ENCODE measurements around the gene CTBP2. TPM values are rescaled to one million over a fixed set of nuclear protein-coding genes. Genes with fewer than 3 reads are reported as not detected.

The CTBP2 gene
- total and polyA plus RNA-seq, 2 of the 13 experiments (the other 11 are each of a cell fraction or from before 2014, with no cell fraction given), result 0.08 TPM; not detected in 1

DNA sequence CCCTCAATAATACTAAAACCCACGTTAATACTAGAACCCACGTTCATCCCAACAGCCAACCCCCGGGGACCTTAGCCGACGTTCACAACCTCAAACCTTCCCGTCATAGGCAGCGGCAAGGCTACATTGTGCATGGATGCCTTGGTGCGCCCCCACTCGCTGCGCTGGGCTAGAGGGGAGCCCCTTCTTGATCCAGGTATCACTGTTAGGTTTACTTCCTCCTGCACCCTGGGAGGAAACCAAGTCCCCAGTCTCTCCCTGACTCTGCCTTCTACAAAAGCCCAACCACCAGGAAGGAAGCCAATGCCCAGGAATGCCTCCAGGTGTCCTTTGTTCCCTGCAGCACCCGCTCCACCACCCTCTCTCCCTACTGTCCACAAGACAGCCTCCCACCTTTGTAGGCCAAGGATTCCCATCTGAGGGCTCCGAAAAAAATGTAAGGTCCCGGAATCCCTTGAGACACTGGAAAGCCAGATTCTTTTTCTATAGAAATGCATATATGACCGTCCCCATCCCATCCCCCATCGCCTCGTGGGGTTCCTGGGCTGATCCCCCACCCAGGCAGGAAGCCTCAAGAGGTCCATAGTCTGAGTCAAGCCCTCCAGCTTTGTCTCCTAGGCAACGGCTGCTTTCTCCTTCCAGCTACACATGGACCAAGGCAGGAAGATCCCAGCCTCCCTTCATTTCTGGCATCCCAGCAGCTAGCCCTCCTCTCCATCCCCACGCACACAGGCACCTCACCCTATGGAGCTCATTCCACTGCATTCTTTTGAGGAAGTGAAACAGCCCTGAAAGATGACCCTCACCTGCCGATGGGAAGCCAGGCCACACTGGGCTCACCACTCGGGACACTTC is 25.2 kb downstream of the CTBP2 start (continued):
- TF ChIP-seq, protein P1, sequence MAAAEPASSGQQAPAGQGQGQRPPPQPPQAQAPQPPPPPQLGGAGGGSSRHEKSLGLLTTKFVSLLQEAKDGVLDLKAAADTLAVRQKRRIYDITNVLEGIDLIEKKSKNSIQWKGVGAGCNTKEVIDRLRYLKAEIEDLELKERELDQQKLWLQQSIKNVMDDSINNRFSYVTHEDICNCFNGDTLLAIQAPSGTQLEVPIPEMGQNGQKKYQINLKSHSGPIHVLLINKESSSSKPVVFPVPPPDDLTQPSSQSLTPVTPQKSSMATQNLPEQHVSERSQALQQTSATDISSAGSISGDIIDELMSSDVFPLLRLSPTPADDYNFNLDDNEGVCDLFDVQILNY (CRISPR knock-in tag; conservative IDR thresholded peaks at IDR 0.05), result no peak

DNA sequence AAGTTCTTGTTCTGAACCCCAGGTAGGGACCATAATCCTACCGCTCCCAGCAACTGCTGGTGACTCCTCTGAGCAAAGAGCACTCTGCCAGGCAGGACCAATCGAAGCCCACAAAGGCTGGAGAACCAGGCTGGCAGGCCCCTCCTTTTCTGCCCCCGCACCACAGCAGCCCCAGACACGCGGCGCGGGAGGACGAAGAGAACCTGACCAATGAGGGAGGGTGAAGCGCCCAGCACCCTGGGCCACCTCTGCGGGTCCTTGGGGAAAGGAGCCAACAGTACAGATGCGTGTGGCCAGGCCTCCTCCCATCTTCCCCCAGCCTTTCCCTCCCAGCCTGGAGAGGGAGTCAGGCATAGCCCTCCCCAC is 25.9 kb downstream of the CTBP2 start:
- ATAC-seq, result no peak
- POLR2A ChIA-PET, result no interaction called here
- no peaks in the 10 kb centered on the region for H4K20me1 ChIP-seq (ENCODE audit: insufficient read depth, low read length)

More for the DNA sequence above, 25.9 kb downstream of the CTBP2 start:
- DNase-seq (ENCODE audit: low spot score) (no peak), FAIRE-seq (no peak)
- H3K27ac ChIP-seq (ENCODE audit: extremely low read length, insufficient read depth, low read length), result no peak overlapping the region
- BruUV-seq (replicated peaks), result no TSS peak
- H3K36me3 ChIP-seq (replicated peaks in 1 of 2; ENCODE audit: control insufficient read depth in 1 of 2, insufficient read depth in 2 of 2, low read length in 2 of 2), result no peaks in the 10 kb centered on the region
- H3K27me3 ChIP-seq (ENCODE audit: control insufficient read depth in 1 of 2, insufficient read depth in 2 of 2, low read length in 2 of 2), result peaks cover 5 to 73% of the 10 kb centered on the region in 2 experiments
- H3K79me2 ChIP-seq (ENCODE audit: insufficient read depth, low read length), result no peaks in the 10 kb centered on the region
- peaks cover 10% of the 10 kb centered on the region; the same call in 1 of the 2 replicates for H3K4me1 ChIP-seq (ENCODE audit: insufficient read depth, low read length)
- WGBS (ENCODE audit: low lambda C conversion rate), result 66% methylated on average over 5 of the region's 11 CpGs
- intact Hi-C loops (cut with micrococcal nuclease; ENCODE audit: unreplicated experiment), result no loop called here
- H2AFZ ChIP-seq (ENCODE audit: low read length), result no peak overlapping the region
- no peaks in the 10 kb centered on the region for H3K9me3 ChIP-seq (ENCODE audit: low read length)
- no peak overlapping the region for H3K9ac ChIP-seq (ENCODE audit: insufficient read depth, low read depth, low read length)
- in situ Hi-C loops (cut with HindIII; ENCODE audit: extremely low pct_ligation_motif_present, low pct_unique_long_range_greater_than_20kb), result no loop called here
- no peak overlapping the region for H3K4me2 ChIP-seq (ENCODE audit: low read depth, low read length)
- TF ChIP-seq, protein P2, sequence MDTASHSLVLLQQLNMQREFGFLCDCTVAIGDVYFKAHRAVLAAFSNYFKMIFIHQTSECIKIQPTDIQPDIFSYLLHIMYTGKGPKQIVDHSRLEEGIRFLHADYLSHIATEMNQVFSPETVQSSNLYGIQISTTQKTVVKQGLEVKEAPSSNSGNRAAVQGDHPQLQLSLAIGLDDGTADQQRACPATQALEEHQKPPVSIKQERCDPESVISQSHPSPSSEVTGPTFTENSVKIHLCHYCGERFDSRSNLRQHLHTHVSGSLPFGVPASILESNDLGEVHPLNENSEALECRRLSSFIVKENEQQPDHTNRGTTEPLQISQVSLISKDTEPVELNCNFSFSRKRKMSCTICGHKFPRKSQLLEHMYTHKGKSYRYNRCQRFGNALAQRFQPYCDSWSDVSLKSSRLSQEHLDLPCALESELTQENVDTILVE (CRISPR knock-in tag; IDR thresholded peaks at IDR 0.05), result no peak
- TF ChIP-seq ZNF256 (CRISPR knock-in tag; conservative IDR thresholded peaks at IDR 0.05), result no peak
- TF ChIP-seq CC2D1A (CRISPR knock-in tag; IDR thresholded peaks at IDR 0.05), result no peak
- TF ChIP-seq, protein P3, sequence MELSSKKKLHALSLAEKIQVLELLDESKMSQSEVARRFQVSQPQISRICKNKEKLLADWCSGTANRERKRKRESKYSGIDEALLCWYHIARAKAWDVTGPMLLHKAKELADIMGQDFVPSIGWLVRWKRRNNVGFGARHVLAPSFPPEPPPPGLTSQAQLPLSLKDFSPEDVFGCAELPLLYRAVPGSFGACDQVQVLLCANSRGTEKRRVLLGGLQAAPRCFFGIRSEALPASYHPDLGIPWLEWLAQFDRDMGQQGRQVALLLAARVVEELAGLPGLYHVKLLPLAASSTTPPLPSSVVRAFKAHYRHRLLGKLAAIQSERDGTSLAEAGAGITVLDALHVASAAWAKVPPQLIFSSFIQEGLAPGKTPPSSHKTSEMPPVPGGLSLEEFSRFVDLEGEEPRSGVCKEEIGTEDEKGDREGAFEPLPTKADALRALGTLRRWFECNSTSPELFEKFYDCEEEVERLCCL (CRISPR knock-in tag; IDR thresholded peaks at IDR 0.05; ENCODE audit: borderline replicate concordance), result no peak
- no peak for TF ChIP-seq NCOA2 (CRISPR knock-in tag; IDR thresholded peaks at IDR 0.05)
- TF ChIP-seq ZNF292 (CRISPR knock-in tag; IDR thresholded peaks at IDR 0.05; ENCODE audit: borderline replicate concordance, low read depth), result no peak
- TF ChIP-seq RBM22 (optimal IDR thresholded peaks at IDR 0.05; ENCODE audit: low read length), result no peak
- TF ChIP-seq MTF1 (CRISPR knock-in tag; IDR thresholded peaks at IDR 0.05), result no peak
- no peak for TF ChIP-seq PCBP1 (IDR thresholded peaks at IDR 0.05; ENCODE audit: borderline replicate concordance, low read depth, low read length)
- TF ChIP-seq ZFP37 (CRISPR knock-in tag; IDR thresholded peaks at IDR 0.05; ENCODE audit: borderline replicate concordance), result no peak
- no peak for TF ChIP-seq ZNF432 (CRISPR knock-in tag; IDR thresholded peaks at IDR 0.05; ENCODE audit: borderline replicate concordance)
- TF ChIP-seq SALL1 (CRISPR knock-in tag; IDR thresholded peaks at IDR 0.05), result no peak
- no peak for TF ChIP-seq ZNF274 (CRISPR knock-in tag; IDR thresholded peaks at IDR 0.05)
- TF ChIP-seq, protein P4, sequence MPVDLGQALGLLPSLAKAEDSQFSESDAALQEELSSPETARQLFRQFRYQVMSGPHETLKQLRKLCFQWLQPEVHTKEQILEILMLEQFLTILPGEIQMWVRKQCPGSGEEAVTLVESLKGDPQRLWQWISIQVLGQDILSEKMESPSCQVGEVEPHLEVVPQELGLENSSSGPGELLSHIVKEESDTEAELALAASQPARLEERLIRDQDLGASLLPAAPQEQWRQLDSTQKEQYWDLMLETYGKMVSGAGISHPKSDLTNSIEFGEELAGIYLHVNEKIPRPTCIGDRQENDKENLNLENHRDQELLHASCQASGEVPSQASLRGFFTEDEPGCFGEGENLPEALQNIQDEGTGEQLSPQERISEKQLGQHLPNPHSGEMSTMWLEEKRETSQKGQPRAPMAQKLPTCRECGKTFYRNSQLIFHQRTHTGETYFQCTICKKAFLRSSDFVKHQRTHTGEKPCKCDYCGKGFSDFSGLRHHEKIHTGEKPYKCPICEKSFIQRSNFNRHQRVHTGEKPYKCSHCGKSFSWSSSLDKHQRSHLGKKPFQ (CRISPR knock-in tag; IDR thresholded peaks at IDR 0.05; ENCODE audit: insufficient replicate concordance), result no peak
- no peak for TF ChIP-seq ZNF230 (CRISPR knock-in tag; IDR thresholded peaks at IDR 0.05)
- no peak for TF ChIP-seq JUNB (CRISPR knock-in tag; IDR thresholded peaks at IDR 0.05; ENCODE audit: borderline replicate concordance)
- TF ChIP-seq ZNF570 (CRISPR knock-in tag; IDR thresholded peaks at IDR 0.05; ENCODE audit: borderline replicate concordance), result no peak
- CTCF ChIA-PET (ENCODE audit: low intra/inter-chr PET ratio, low total read pairs), result no interaction called here
- no peak overlapping the region for H3K4me3 ChIP-seq (replicated peaks in 1 of 3; ENCODE audit: insufficient read depth in 1 of 3, low read depth in 2 of 3, low read length in 3 of 3)

Measured in HepG2 (cell line).